ENCODE results near the gene CDK5R1. TPM values are rescaled to one million over a fixed set of nuclear protein-coding genes. Genes with fewer than 3 reads are reported as not detected.

Gene CDK5R1
- polyA plus RNA-seq, 1 of the 3 experiments (the other 2 are of a cell fraction) = 1.4 TPM

GRCh38 chr17:32464374-32464773 is 22.4 kb upstream of the CDK5R1 start:
- TF ChIP-seq IRF3 (IDR thresholded peaks at IDR 0.05; ENCODE audit: low read depth, low read length) = no peak
- TF ChIP-seq REST (IDR thresholded peaks at IDR 0.05; ENCODE audit: low read depth, low read length) = no peak
- TF ChIP-seq SMC3 (IDR thresholded peaks at IDR 0.05; ENCODE audit: low read depth, low read length) = no peak
- TF ChIP-seq RXRA (IDR thresholded peaks at IDR 0.05; ENCODE audit: borderline replicate concordance, low read depth) = no peak
- no peak for TF ChIP-seq ZBTB33 (IDR thresholded peaks at IDR 0.05; ENCODE audit: borderline replicate concordance, low read depth)
- no peak for TF ChIP-seq FOSL2 (IDR thresholded peaks at IDR 0.05; ENCODE audit: borderline replicate concordance, low read depth)
- TF ChIP-seq RFX5 (IDR thresholded peaks at IDR 0.05; ENCODE audit: low read length) = no peak
- TF ChIP-seq GATA2 (CRISPR knock-in tag; IDR thresholded peaks at IDR 0.05) = no peak
- no peak for TF ChIP-seq YY1 (IDR thresholded peaks at IDR 0.05; ENCODE audit: low read depth)
- no peak for TF ChIP-seq USF1 (IDR thresholded peaks at IDR 0.05; ENCODE audit: borderline replicate concordance, low read depth)
- no peak for TF ChIP-seq TCF12 (IDR thresholded peaks at IDR 0.05)
- TF ChIP-seq JUND (IDR thresholded peaks at IDR 0.05) = no peak
- no peak for TF ChIP-seq EP300 (IDR thresholded peaks at IDR 0.05; ENCODE audit: borderline replicate concordance in 1 of 2, low read depth in 1 of 2, low read length in 1 of 2)
- no peak for TF ChIP-seq ELF1 (IDR thresholded peaks at IDR 0.05)
- TF ChIP-seq NFIC (IDR thresholded peaks at IDR 0.05; ENCODE audit: borderline replicate concordance) = no peak
- no peak for TF ChIP-seq FOXM1 (IDR thresholded peaks at IDR 0.05; ENCODE audit: low read depth)
- Histone ChIP-seq H3K9me3 (no peaks in the 10 kb centered on the region), H3K27ac (ENCODE audit: low read depth in 2 of 2, low read length in 1 of 2) (no peak overlapping the region), H3K9ac (no peak overlapping the region), H3K79me2 (ENCODE audit: insufficient read depth) (peaks cover 86% of the 10 kb centered on the region), H4K20me1 (ENCODE audit: insufficient read depth) (peaks cover 43% of the 10 kb centered on the region), H2AFZ (ENCODE audit: low read depth) (no peak overlapping the region), H3K4me3 (ENCODE audit: low read depth in 2 of 2, low read length in 1 of 2) (no peak overlapping the region), H3F3A (replicated peaks; ENCODE audit: insufficient read depth) (peaks cover 26% of the 10 kb centered on the region), H3K27me3 (ENCODE audit: insufficient read depth) (no peaks in the 10 kb centered on the region), H3K4me2 (no peak overlapping the region), H3K36me3 (replicated peaks in 1 of 2; ENCODE audit: control insufficient read depth in 1 of 2, insufficient read depth in 2 of 2, low read length in 1 of 2) (peaks cover 51 to 64% of the 10 kb centered on the region in 2 experiments), H3K4me1 (ENCODE audit: control insufficient read depth in 1 of 2, insufficient read depth in 2 of 2, low read depth in 1 of 2, low read length in 1 of 2) (no peaks in the 10 kb centered on the region), H3K9me2 (no peaks in the 10 kb centered on the region)
- POLR2A ChIA-PET = no interaction called here
- 91% methylated on average over 1 of the region's 1 CpG for WGBS (ENCODE audit: low lambda C conversion rate)
- CTCF ChIA-PET = interaction anchor here (0.9 to 6.8 kb wide), 6 partner anchors 11 to 293 kb away, joined by 3 to 102 read pairs (median 22); partner anchors contain the start of genes CDK5R1 and PSMD11
- DNase-seq = no peak

Measured in SK-N-SH (cell line).